ENCODE data around the gene TNK1.

TNK1 gene

GRCh38 chr17:7346761-7347614 is 33.9 kb upstream of the TNK1 start:
- Histone ChIP-seq H3K9me3 (ENCODE audit: control insufficient read depth, insufficient read depth, low read depth, low read length) (no peaks in the 10 kb centered on the region), H3K36me3 (ENCODE audit: control insufficient read depth, insufficient read depth, low read length) (no peaks in the 10 kb centered on the region), H3K4me1 (ENCODE audit: control insufficient read depth, insufficient read depth, low read length) (peaks cover 11% of the 10 kb centered on the region), H3K27me3 (ENCODE audit: control insufficient read depth, insufficient read depth, low read length) (no peaks in the 10 kb centered on the region), H3K27ac (ENCODE audit: low read depth, low read length) (no peak overlapping the region), H3K9ac (ENCODE audit: low read length) (no peak overlapping the region), H3K4me3 (ENCODE audit: low read depth, low read length) (no peak overlapping the region)

- H3K27me3 ChIP-seq (ENCODE audit: control insufficient read depth, insufficient read depth, low read length): 0 out of 2 replicates have a peak, but pooled peaks cover 3% of the 10 kb centered on the region
- H3K27ac ChIP-seq (ENCODE audit: low read depth, low read length): no peak overlapping the region
- H3K36me3 ChIP-seq (ENCODE audit: control insufficient read depth, insufficient read depth, low read length): no peaks in the 10 kb centered on the region
- peak overlapping the region; percentile 13 for H3K9ac ChIP-seq (ENCODE audit: low read length)
- H3K4me1 ChIP-seq (ENCODE audit: control insufficient read depth, insufficient read depth, low read length): peaks cover 16% of the 10 kb centered on the region
- no peak overlapping the region for H3K4me3 ChIP-seq (ENCODE audit: low read depth, low read length)
- H3K9me3 ChIP-seq (ENCODE audit: control insufficient read depth, insufficient read depth, low read depth, low read length): no peaks in the 10 kb centered on the region
These were observed 33.0 kb upstream of the TNK1 start for GRCh38 chr17:7347630-7348477.

- H3K9me3 ChIP-seq (ENCODE audit: control insufficient read depth, insufficient read depth, low read depth, low read length): no peaks in the 10 kb centered on the region
These were observed 32.2 kb upstream of the TNK1 start for GRCh38 chr17:7348478-7349242.

GRCh38 chr17:7351665-7352502 is 29.0 kb upstream of the TNK1 start, which contains the start of gene KCTD11:
KCTD11 (plus strand) TSS chr17:7352162.
- no peaks in the 10 kb centered on the region for H3K9me3 ChIP-seq (ENCODE audit: control insufficient read depth, insufficient read depth, low read depth, low read length)
- H3K4me1 ChIP-seq (ENCODE audit: control insufficient read depth, insufficient read depth, low read length): peaks cover 27% of the 10 kb centered on the region
- 0 out of 2 replicates have a peak, but pooled peaks cover 6% of the 10 kb centered on the region for H3K27me3 ChIP-seq (ENCODE audit: control insufficient read depth, insufficient read depth, low read length)
- peak within 1 kb of the TSS; percentile 91 for H3K4me3 ChIP-seq (ENCODE audit: low read depth, low read length)
- H3K27ac ChIP-seq (ENCODE audit: low read depth, low read length): peak within 1 kb of the TSS; percentile 98
- peak within 1 kb of the TSS; percentile 95 for H3K9ac ChIP-seq (ENCODE audit: low read length)
- no peaks in the 10 kb centered on the region for H3K36me3 ChIP-seq (ENCODE audit: control insufficient read depth, insufficient read depth, low read length)

More at GRCh38 chr17:7348478-7349242, 32.2 kb upstream of the TNK1 start:
- Histone ChIP-seq H3K27ac (ENCODE audit: low read depth, low read length) (no peak overlapping the region), H3K4me3 (ENCODE audit: low read depth, low read length) (no peak overlapping the region), H3K9ac (ENCODE audit: low read length) (no peak overlapping the region), H3K4me1 (ENCODE audit: control insufficient read depth, insufficient read depth, low read length) (peaks cover 19% of the 10 kb centered on the region), H3K36me3 (ENCODE audit: control insufficient read depth, insufficient read depth, low read length) (no peaks in the 10 kb centered on the region), H3K27me3 (ENCODE audit: control insufficient read depth, insufficient read depth, low read length) (0 out of 2 replicates have a peak, but pooled peaks cover 6% of the 10 kb centered on the region)

- Histone ChIP-seq H3K9ac (ENCODE audit: low read length) (peak overlapping the region; percentile 95), H3K36me3 (ENCODE audit: control insufficient read depth, insufficient read depth, low read length) (no peaks in the 10 kb centered on the region), H3K4me1 (ENCODE audit: control insufficient read depth, insufficient read depth, low read length) (peaks cover 27% of the 10 kb centered on the region), H3K27ac (ENCODE audit: low read depth, low read length) (peak overlapping the region; percentile 98; the same call in 1 of the 2 replicates), H3K9me3 (ENCODE audit: control insufficient read depth, insufficient read depth, low read depth, low read length) (no peaks in the 10 kb centered on the region), H3K27me3 (ENCODE audit: control insufficient read depth, insufficient read depth, low read length) (0 out of 2 replicates have a peak, but pooled peaks cover 6% of the 10 kb centered on the region), H3K4me3 (ENCODE audit: low read depth, low read length) (peak overlapping the region; percentile 91)
These were observed 28.4 kb upstream of the TNK1 start for GRCh38 chr17:7352503-7352889.

GRCh38 chr17:7352910-7353635 is 27.8 kb upstream of the TNK1 start:
- peaks cover 27% of the 10 kb centered on the region for H3K4me1 ChIP-seq (ENCODE audit: control insufficient read depth, insufficient read depth, low read length)
- H3K4me3 ChIP-seq (ENCODE audit: low read depth, low read length): peak overlapping the region; percentile 91
- 0 out of 2 replicates have a peak, but pooled peaks cover 6% of the 10 kb centered on the region for H3K27me3 ChIP-seq (ENCODE audit: control insufficient read depth, insufficient read depth, low read length)
- no peak overlapping the region for H3K9ac ChIP-seq (ENCODE audit: low read length)
- no peaks in the 10 kb centered on the region for H3K9me3 ChIP-seq (ENCODE audit: control insufficient read depth, insufficient read depth, low read depth, low read length)
- H3K27ac ChIP-seq (ENCODE audit: low read depth, low read length): no peak overlapping the region
- no peaks in the 10 kb centered on the region for H3K36me3 ChIP-seq (ENCODE audit: control insufficient read depth, insufficient read depth, low read length)

GRCh38 chr17:7354262-7354843 is 26.5 kb upstream of the TNK1 start:
- Histone ChIP-seq H3K9ac (ENCODE audit: low read length) (no peak overlapping the region), H3K27ac (ENCODE audit: low read depth, low read length) (no peak overlapping the region), H3K9me3 (ENCODE audit: control insufficient read depth, insufficient read depth, low read depth, low read length) (no peaks in the 10 kb centered on the region), H3K4me3 (ENCODE audit: low read depth, low read length) (no peak overlapping the region), H3K4me1 (ENCODE audit: control insufficient read depth, insufficient read depth, low read length) (peaks cover 23% of the 10 kb centered on the region), H3K36me3 (ENCODE audit: control insufficient read depth, insufficient read depth, low read length) (no peaks in the 10 kb centered on the region), H3K27me3 (ENCODE audit: control insufficient read depth, insufficient read depth, low read length) (0 out of 2 replicates have a peak, but pooled peaks cover 6% of the 10 kb centered on the region)

- Histone ChIP-seq H3K27ac (ENCODE audit: low read depth, low read length) (no peak within 1 kb of the TSS), H3K9me3 (ENCODE audit: control insufficient read depth, insufficient read depth, low read depth, low read length) (no peaks in the 10 kb centered on the region), H3K4me3 (ENCODE audit: low read depth, low read length) (no peak within 1 kb of the TSS), H3K9ac (ENCODE audit: low read length) (no peak within 1 kb of the TSS), H3K4me1 (ENCODE audit: control insufficient read depth, insufficient read depth, low read length) (peaks cover 16% of the 10 kb centered on the region), H3K27me3 (ENCODE audit: control insufficient read depth, insufficient read depth, low read length) (0 out of 2 replicates have a peak, but pooled peaks cover 6% of the 10 kb centered on the region), H3K36me3 (ENCODE audit: control insufficient read depth, insufficient read depth, low read length) (no peaks in the 10 kb centered on the region)
These were observed 25.8 kb upstream of the TNK1 start, which contains the start of gene TMEM95 for GRCh38 chr17:7355053-7355452. TMEM95 (plus strand) TSS chr17:7355156; CDS start chr17:7355205, 49 bp downstream.

- Histone ChIP-seq H3K4me1 (ENCODE audit: control insufficient read depth, insufficient read depth, low read length) (peaks cover 16% of the 10 kb centered on the region), H3K4me3 (ENCODE audit: low read depth, low read length) (no peak overlapping the region), H3K27ac (ENCODE audit: low read depth, low read length) (no peak overlapping the region), H3K9ac (ENCODE audit: low read length) (no peak overlapping the region), H3K36me3 (ENCODE audit: control insufficient read depth, insufficient read depth, low read length) (no peaks in the 10 kb centered on the region), H3K9me3 (ENCODE audit: control insufficient read depth, insufficient read depth, low read depth, low read length) (no peaks in the 10 kb centered on the region), H3K27me3 (ENCODE audit: control insufficient read depth, insufficient read depth, low read length) (0 out of 2 replicates have a peak, but pooled peaks cover 6% of the 10 kb centered on the region)
These were observed 25.3 kb upstream of the TNK1 start for GRCh38 chr17:7355573-7355972.

Data from HUES6 (cell line).